GM12892 (cell line): ENCODE results near the gene ZNF536.

ENCODE experiments used
- POLR2A ChIP-seq: IDR thresholded peaks from 2 replicates; pipeline ENCODE4 v1.6.1; 2011; ENCODE audit warnings: low read depth, low read length, control low read depth
- POLR2AphosphoS5 ChIP-seq: IDR thresholded peaks from 2 replicates; pipeline ENCODE4 v1.6.1; 2011; ENCODE audit warnings: low read depth, low read length, control low read depth
- TAF1 ChIP-seq: IDR thresholded peaks from 2 replicates; pipeline ENCODE4 v1.6.1; 2011; ENCODE audit warnings: low read depth, mild to moderate bottlenecking, control low read depth, low read length, borderline replicate concordance

GRCh38 chr19:30430206-30430734, 58.1 kb downstream of the ZNF536 start:
- TF ChIP-seq POLR2A (no peak), POLR2AphosphoS5 (no peak), TAF1 (no peak)
